KOPT-K1 (cell line): Measurements from ENCODE around the gene ZDHHC6.
"Not testable (repeated sequence)": the region's sequence is repeated elsewhere in the genome, so short reads cannot be mapped to it uniquely, and the experiment has no call there.

Source experiments
- H3K27ac ChIP-seq: fragments of 200-600 bp; sonication (generic); 2 replicates; pipeline ENCODE4 v1.5.1; 2016; ENCODE audit warnings: antibody characterized with exemption, mild to moderate bottlenecking, low read depth, low read length; ENCODE audit not compliant: poor library complexity, severe bottlenecking
- H3K36me3 ChIP-seq: fragments of 200-600 bp; sonication (generic); 2 replicates; pipeline ENCODE4 v1.5.1; 2017; ENCODE audit warnings: antibody characterized with exemption, mild to moderate bottlenecking, low read length, moderate library complexity; ENCODE audit not compliant: insufficient read depth
- H3K9me3 ChIP-seq: fragments of 200-600 bp; sonication (generic); 2 replicates; pipeline ENCODE4 v1.5.1; 2017; ENCODE audit warnings: antibody characterized with exemption, low read length, mild to moderate bottlenecking; ENCODE audit not compliant: insufficient read depth, poor library complexity, severe bottlenecking

ZDHHC6 gene

GRCh38 chr10:112389271-112389822 is 57.4 kb downstream of the ZDHHC6 start:
- no peaks in the 10 kb centered on the region for H3K9me3 ChIP-seq
- no peak overlapping the region for H3K27ac ChIP-seq
- H3K36me3 ChIP-seq: no peaks in the 10 kb centered on the region

- H3K27ac ChIP-seq: no peak overlapping the region
Measured at GRCh38 chr10:112388548-112388947, 58.2 kb downstream of the ZDHHC6 start.

DNA sequence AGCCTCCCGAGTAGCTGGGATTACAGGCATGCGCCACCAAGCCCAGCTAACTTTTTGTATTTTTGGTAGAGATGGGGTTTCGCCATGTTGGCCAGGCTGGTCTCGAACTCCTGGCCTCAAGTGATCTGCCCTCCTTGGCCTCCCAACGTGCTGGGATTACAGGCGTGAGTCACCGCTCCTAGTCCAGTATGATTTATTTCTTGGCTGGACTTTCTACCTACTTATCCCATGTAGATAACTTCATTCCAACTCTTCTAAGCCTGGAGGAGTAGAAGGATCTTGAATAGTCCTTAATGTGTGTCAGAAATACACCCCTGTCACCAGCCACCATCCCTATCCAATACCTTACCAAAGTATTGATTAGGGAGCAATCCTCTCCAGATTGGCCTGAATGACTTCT is 58.7 kb downstream of the ZDHHC6 start:
- H3K36me3 ChIP-seq, H3K27ac ChIP-seq, H3K9me3 ChIP-seq: not testable (repeated sequence)

More at GRCh38 chr10:112388548-112388947, 58.2 kb downstream of the ZDHHC6 start:
- Histone ChIP-seq H3K9me3 (no peaks in the 10 kb centered on the region), H3K36me3 (no peaks in the 10 kb centered on the region)

DNA sequence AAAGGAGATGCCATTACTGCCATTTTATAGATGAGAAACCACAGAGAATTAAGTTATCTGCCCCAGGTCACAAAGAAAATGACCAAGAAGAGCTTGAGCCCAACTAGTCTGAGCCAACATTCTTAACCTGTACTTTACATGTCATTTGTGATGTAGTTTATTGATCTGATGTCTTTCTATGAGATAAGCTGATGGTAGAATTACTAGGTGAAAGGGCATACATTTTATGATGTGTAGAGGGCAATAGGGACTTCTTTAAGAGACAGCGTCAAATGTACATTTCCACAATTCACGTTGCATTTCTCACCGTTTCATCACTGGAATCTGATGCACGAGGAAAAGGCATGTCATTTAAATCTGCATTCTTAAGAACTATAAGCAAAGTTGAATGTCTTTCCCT is 61.5 kb downstream of the ZDHHC6 start:
- Histone ChIP-seq H3K27ac (no peak overlapping the region), H3K36me3 (peaks cover 24% of the 10 kb centered on the region; the same call in 1 of the 2 replicates)

GRCh38 chr10:112384141-112384540 is 62.6 kb downstream of the ZDHHC6 start:
- no peaks in the 10 kb centered on the region for H3K9me3 ChIP-seq
- peaks cover 31% of the 10 kb centered on the region; the same call in 1 of the 2 replicates for H3K36me3 ChIP-seq
- no peak overlapping the region for H3K27ac ChIP-seq

More for the DNA sequence above, 61.5 kb downstream of the ZDHHC6 start:
- no peaks in the 10 kb centered on the region for H3K9me3 ChIP-seq

GRCh38 chr10:112383325-112383724 is 63.4 kb downstream of the ZDHHC6 start:
- Histone ChIP-seq H3K9me3 (no peaks in the 10 kb centered on the region), H3K27ac (no peak overlapping the region), H3K36me3 (peaks cover 37% of the 10 kb centered on the region; the same call in 1 of the 2 replicates)

- no peaks in the 10 kb centered on the region for H3K9me3 ChIP-seq
- H3K36me3 ChIP-seq: peaks cover 37% of the 10 kb centered on the region; the same call in 1 of the 2 replicates
- no peak overlapping the region for H3K27ac ChIP-seq
Measured at GRCh38 chr10:112382515-112383235, 64.0 kb downstream of the ZDHHC6 start.
